GM19455 (cell line): Measurements from ENCODE around the gene PHF14.
"Not testable (repeated sequence)": the region's sequence is repeated elsewhere in the genome, so short reads cannot be mapped to it uniquely, and the experiment has no call there.

ENCODE experiments used
- ATAC-seq: cut with Tn5 transposase; IDR thresholded peaks from one replicate; pipeline ENCODE4 v1.9.1; 2021; ENCODE audit not compliant: unreplicated experiment

The PHF14 gene

GRCh38 chr7:10981317-10981716 lies 7.6 kb downstream of the PHF14 start:
- no peak for ATAC-seq

GRCh38 chr7:10990748-10991147 lies 17.1 kb downstream of the PHF14 start:
- not testable (repeated sequence) for ATAC-seq

GRCh38 chr7:10995482-10996166 lies 22.0 kb downstream of the PHF14 start:
- not testable (repeated sequence) for ATAC-seq

GRCh38 chr7:10998996-10999757 lies 25.5 kb downstream of the PHF14 start:
- no peak for ATAC-seq

GRCh38 chr7:11005202-11005601 lies 31.5 kb downstream of the PHF14 start:
- ATAC-seq, result no peak

- no peak for ATAC-seq
These were observed 32.6 kb downstream of the PHF14 start for GRCh38 chr7:11006291-11006690.

- ATAC-seq, result no peak
These were observed 36.0 kb downstream of the PHF14 start for GRCh38 chr7:11009631-11010030.

- ATAC-seq, result no peak
These were observed 47.8 kb downstream of the PHF14 start for GRCh38 chr7:11021468-11021867.

GRCh38 chr7:11026452-11027359 lies 53.0 kb downstream of the PHF14 start:
- no peak for ATAC-seq

GRCh38 chr7:11035661-11036060 lies 62.0 kb downstream of the PHF14 start:
- ATAC-seq, result no peak

- ATAC-seq, result no peak
These were observed 66.3 kb downstream of the PHF14 start for GRCh38 chr7:11039974-11040373.

GRCh38 chr7:11054033-11054432 lies 80.4 kb downstream of the PHF14 start:
- no peak for ATAC-seq

- ATAC-seq, result no peak
These were observed 87.2 kb downstream of the PHF14 start for GRCh38 chr7:11060893-11061292.

GRCh38 chr7:11062110-11062509 lies 88.4 kb downstream of the PHF14 start:
- ATAC-seq, result no peak

- ATAC-seq, result no peak
These were observed 95.9 kb downstream of the PHF14 start for GRCh38 chr7:11069591-11069990.

GRCh38 chr7:11077816-11078215 lies 104.1 kb downstream of the PHF14 start:
- no peak for ATAC-seq

- ATAC-seq, result no peak
These were observed 104.7 kb downstream of the PHF14 start for GRCh38 chr7:11078247-11078834.

- ATAC-seq, result no peak
These were observed 106.2 kb downstream of the PHF14 start for GRCh38 chr7:11079907-11080306.

GRCh38 chr7:11082121-11082520 lies 108.4 kb downstream of the PHF14 start:
- ATAC-seq, result no peak

- ATAC-seq, result no peak
These were observed 109.0 kb downstream of the PHF14 start for GRCh38 chr7:11082552-11083213.

GRCh38 chr7:11083214-11083568 lies 109.5 kb downstream of the PHF14 start:
- no peak for ATAC-seq
